Neural cell (in vitro differentiated cells): ENCODE data around the gene ZFP64. TPM values are rescaled to one million over a fixed set of nuclear protein-coding genes. Genes with fewer than 3 reads are reported as not detected.
"Not testable (repeated sequence)": the region's sequence is repeated elsewhere in the genome, so short reads cannot be mapped to it uniquely, and the experiment has no call there.

Experiments used
- H2AFZ ChIP-seq: fragments of 200-600, 300-800 bp; sonication (generic), shearing (Covaris generic); 2 replicates; pipeline ENCODE4 v1.6.0; 2014; ENCODE audit warnings: low read depth, mild to moderate bottlenecking, antibody characterized with exemption, low read length, moderate library complexity
- H3F3A ChIP-seq: fragments of 200-600 bp; shearing (Covaris generic); 2 replicates; pipeline ENCODE4 v1.6.1; 2016; ENCODE audit warnings: mild to moderate bottlenecking, moderate library complexity, mixed read lengths, antibody characterized with exemption, low read length; ENCODE audit not compliant: insufficient read depth, poor library complexity, severe bottlenecking
- H3K27ac ChIP-seq: fragments of 200-600, 300-800 bp; sonication (generic), shearing (Covaris generic); 2 replicates; pipeline ENCODE4 v1.5.1; 2014; ENCODE audit warnings: mild to moderate bottlenecking, low read length, moderate library complexity
- H3K27me3 ChIP-seq: fragments of 300-800, 200-600 bp; sonication (generic), shearing (Covaris generic); 2 replicates; pipeline ENCODE4 v1.6.0; 2014; ENCODE audit warnings: mild to moderate bottlenecking, low read depth, low read length, moderate library complexity; ENCODE audit not compliant: insufficient read depth
- H3K36me3 ChIP-seq: fragments of 300-800, 200-600 bp; sonication (generic), shearing (Covaris generic); 2 replicates; pipeline ENCODE4 v1.5.1; 2014; ENCODE audit warnings: mild to moderate bottlenecking, antibody characterized with exemption, low read length, moderate library complexity; ENCODE audit not compliant: insufficient read depth
- H3K4me2 ChIP-seq: fragments of 300-800, 200-600 bp; sonication (generic), shearing (Covaris generic); 2 replicates; pipeline ENCODE4 v1.6.0; 2014; ENCODE audit warnings: mild to moderate bottlenecking, low read length
- H3K4me3 ChIP-seq: fragments of 300-800, 200-600 bp; sonication (generic), shearing (Covaris generic); 2 replicates; pipeline ENCODE4 v1.5.1; 2014; ENCODE audit warnings: mild to moderate bottlenecking, low read length, moderate library complexity
- H3K79me2 ChIP-seq: fragments of 200-600 bp; shearing (Covaris generic); replicated peaks from 2 replicates; pipeline ENCODE4 v1.6.0; 2014; ENCODE audit warnings: mild to moderate bottlenecking, low read length, moderate library complexity; ENCODE audit not compliant: insufficient read depth
- H3K9ac ChIP-seq: fragments of 300-800, 200-600 bp; sonication (generic), shearing (Covaris generic); 2 replicates; pipeline ENCODE4 v1.6.1; 2016; ENCODE audit warnings: mild to moderate bottlenecking, low read length, mixed read lengths
- H3K9me2 ChIP-seq: fragments of 200-600 bp; shearing (Covaris generic); 2 replicates; pipeline ENCODE4 v1.6.1; 2016; ENCODE audit warnings: mild to moderate bottlenecking, low read length, mixed read lengths; ENCODE audit not compliant: insufficient read depth
- H3K9me3 ChIP-seq: fragments of 200-600, 300-800 bp; sonication (generic), shearing (Covaris generic); 2 replicates; pipeline ENCODE4 v1.6.1; 2016; ENCODE audit warnings: mild to moderate bottlenecking, mixed run types, low read length, moderate library complexity, mixed read lengths
- H4K20me1 ChIP-seq: fragments of 200-600 bp; shearing (Covaris generic); 2 replicates; pipeline ENCODE4 v1.6.1; 2016; ENCODE audit warnings: mild to moderate bottlenecking, mixed run types; ENCODE audit not compliant: insufficient read depth
- EP300 ChIP-seq: fragments of 450-650 bp; conservative IDR thresholded peaks from 2 replicates; pipeline ENCODE4 v1.6.1; 2014; ENCODE audit warnings: antibody characterized with exemption, mild to moderate bottlenecking, moderate library complexity; ENCODE audit not compliant: poor library complexity, severe bottlenecking
- EZH2 ChIP-seq: fragments of 200-600, 300-800 bp; shearing (Covaris generic), sonication (generic); IDR thresholded peaks from 2 replicates; pipeline ENCODE4 v1.6.1; 2014; ENCODE audit warnings: antibody characterized with exemption, low read length, borderline replicate concordance, mild to moderate bottlenecking; ENCODE audit not compliant: insufficient read depth, poor library complexity, severe bottlenecking
- MXI1 ChIP-seq: fragments of 450-650 bp; conservative IDR thresholded peaks from 2 replicates; pipeline ENCODE4 v1.6.1; 2014; ENCODE audit warnings: antibody characterized with exemption, mild to moderate bottlenecking; ENCODE audit not compliant: poor library complexity, severe bottlenecking
- POLR2AphosphoS5 ChIP-seq: IDR thresholded peaks from 2 replicates; pipeline ENCODE4 v1.6.1; 2012
- RAD21 ChIP-seq: fragments of 450-650 bp; conservative IDR thresholded peaks from 2 replicates; pipeline ENCODE4 v1.6.1; 2014; ENCODE audit warnings: antibody characterized with exemption, mild to moderate bottlenecking, moderate library complexity
- SMC3 ChIP-seq: fragments of 450-650 bp; conservative IDR thresholded peaks from 2 replicates; pipeline ENCODE4 v1.6.1; 2014; ENCODE audit warnings: antibody characterized with exemption, mild to moderate bottlenecking, moderate library complexity; ENCODE audit not compliant: poor library complexity
- TAF1 ChIP-seq: IDR thresholded peaks from 2 replicates; pipeline ENCODE4 v1.6.1; 2012; ENCODE audit warnings: low read depth
- polyA plus RNA-seq: library from polyadenylated mRNA; depleted of rRNA; stranded (reverse); fragments of >200 nt; gene quantifications from 2 replicates; pipeline ENCODE4 v1.2.3, GENCODE V29; 2014
- TF ChIP-seq, protein P1 (sequence below): fragments of 450-650 bp; IDR thresholded peaks from 2 replicates; pipeline ENCODE4 v1.5.1; 2014; ENCODE audit warnings: antibody characterized with exemption, mild to moderate bottlenecking, moderate library complexity; ENCODE audit not compliant: poor library complexity, severe bottlenecking
- TF ChIP-seq, protein P2 (sequence below): IDR thresholded peaks from 2 replicates; pipeline ENCODE4 v1.6.1; 2012; ENCODE audit warnings: borderline replicate concordance

The ZFP64 gene
- polyA plus RNA-seq, 1 donor from 2014 or later = 4.7 TPM

DNA sequence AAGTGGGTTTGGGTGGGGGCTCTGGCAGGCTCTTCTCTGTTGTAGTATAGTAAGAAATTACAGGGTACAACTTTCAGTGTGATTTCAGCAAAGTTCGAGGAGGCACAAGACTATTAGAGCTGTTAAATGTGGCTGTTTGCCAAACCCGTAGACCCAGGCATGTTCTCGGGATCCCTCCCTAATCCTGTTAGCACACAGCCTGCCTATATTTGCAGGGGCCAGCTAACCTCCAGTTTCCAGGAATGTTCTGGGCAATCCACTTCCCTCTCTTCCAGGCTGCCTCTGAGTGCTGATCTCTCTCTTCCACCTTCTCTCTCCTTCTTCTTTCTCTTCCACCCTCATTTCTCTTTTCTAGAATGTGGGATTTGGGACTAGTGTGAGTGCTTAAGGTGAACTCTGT lies 34.8 kb upstream of the ZFP64 start:
- Histone ChIP-seq H2AFZ (no peak overlapping the region), H3K27me3 (no peaks in the 10 kb centered on the region), H3K4me2 (no peak overlapping the region), H3K79me2 (no peaks in the 10 kb centered on the region), H3K9me3 (no peaks in the 10 kb centered on the region), H3K9ac (no peak overlapping the region), H4K20me1 (no peaks in the 10 kb centered on the region), H3K9me2 (no peaks in the 10 kb centered on the region), H3F3A (no peaks in the 10 kb centered on the region), H3K27ac (no peak overlapping the region), H3K36me3 (no peaks in the 10 kb centered on the region), H3K4me3 (no peak overlapping the region)
- TF ChIP-seq EZH2 (no peak), SMC3 (no peak), MXI1 (no peak), EP300 (no peak), POLR2AphosphoS5 (no peak), TAF1 (no peak), RAD21 (no peak)
- TF ChIP-seq, protein P1, sequence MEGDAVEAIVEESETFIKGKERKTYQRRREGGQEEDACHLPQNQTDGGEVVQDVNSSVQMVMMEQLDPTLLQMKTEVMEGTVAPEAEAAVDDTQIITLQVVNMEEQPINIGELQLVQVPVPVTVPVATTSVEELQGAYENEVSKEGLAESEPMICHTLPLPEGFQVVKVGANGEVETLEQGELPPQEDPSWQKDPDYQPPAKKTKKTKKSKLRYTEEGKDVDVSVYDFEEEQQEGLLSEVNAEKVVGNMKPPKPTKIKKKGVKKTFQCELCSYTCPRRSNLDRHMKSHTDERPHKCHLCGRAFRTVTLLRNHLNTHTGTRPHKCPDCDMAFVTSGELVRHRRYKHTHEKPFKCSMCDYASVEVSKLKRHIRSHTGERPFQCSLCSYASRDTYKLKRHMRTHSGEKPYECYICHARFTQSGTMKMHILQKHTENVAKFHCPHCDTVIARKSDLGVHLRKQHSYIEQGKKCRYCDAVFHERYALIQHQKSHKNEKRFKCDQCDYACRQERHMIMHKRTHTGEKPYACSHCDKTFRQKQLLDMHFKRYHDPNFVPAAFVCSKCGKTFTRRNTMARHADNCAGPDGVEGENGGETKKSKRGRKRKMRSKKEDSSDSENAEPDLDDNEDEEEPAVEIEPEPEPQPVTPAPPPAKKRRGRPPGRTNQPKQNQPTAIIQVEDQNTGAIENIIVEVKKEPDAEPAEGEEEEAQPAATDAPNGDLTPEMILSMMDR = no peak
- TF ChIP-seq, protein P2, sequence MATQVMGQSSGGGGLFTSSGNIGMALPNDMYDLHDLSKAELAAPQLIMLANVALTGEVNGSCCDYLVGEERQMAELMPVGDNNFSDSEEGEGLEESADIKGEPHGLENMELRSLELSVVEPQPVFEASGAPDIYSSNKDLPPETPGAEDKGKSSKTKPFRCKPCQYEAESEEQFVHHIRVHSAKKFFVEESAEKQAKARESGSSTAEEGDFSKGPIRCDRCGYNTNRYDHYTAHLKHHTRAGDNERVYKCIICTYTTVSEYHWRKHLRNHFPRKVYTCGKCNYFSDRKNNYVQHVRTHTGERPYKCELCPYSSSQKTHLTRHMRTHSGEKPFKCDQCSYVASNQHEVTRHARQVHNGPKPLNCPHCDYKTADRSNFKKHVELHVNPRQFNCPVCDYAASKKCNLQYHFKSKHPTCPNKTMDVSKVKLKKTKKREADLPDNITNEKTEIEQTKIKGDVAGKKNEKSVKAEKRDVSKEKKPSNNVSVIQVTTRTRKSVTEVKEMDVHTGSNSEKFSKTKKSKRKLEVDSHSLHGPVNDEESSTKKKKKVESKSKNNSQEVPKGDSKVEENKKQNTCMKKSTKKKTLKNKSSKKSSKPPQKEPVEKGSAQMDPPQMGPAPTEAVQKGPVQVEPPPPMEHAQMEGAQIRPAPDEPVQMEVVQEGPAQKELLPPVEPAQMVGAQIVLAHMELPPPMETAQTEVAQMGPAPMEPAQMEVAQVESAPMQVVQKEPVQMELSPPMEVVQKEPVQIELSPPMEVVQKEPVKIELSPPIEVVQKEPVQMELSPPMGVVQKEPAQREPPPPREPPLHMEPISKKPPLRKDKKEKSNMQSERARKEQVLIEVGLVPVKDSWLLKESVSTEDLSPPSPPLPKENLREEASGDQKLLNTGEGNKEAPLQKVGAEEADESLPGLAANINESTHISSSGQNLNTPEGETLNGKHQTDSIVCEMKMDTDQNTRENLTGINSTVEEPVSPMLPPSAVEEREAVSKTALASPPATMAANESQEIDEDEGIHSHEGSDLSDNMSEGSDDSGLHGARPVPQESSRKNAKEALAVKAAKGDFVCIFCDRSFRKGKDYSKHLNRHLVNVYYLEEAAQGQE = no peak

DNA sequence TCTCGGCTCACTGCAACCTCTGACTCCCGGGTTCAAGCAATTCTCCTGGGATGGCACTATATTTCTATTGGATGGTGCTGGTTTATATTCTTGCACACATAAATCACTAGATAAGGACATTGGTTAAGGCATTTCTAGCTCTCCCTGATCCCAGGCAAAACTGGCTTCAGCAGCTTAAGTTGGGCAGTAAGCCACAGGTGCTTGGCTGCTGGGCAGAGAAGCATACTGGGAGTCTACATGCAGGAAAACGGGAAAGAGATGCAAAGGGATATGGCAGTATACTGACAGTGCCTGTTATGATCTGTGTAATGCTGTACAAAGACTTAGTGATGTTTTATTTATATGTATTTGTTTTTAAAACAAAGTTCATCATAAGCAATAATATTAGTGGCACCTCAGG lies 33.3 kb upstream of the ZFP64 start:
- H3K4me3 ChIP-seq = no peak overlapping the region
- no peaks in the 10 kb centered on the region for H4K20me1 ChIP-seq
- no peaks in the 10 kb centered on the region for H3K36me3 ChIP-seq
- no peak overlapping the region for H3K4me2 ChIP-seq
- H3F3A ChIP-seq = no peaks in the 10 kb centered on the region
- H3K27ac ChIP-seq = no peak overlapping the region
- no peak overlapping the region for H3K9ac ChIP-seq
- H3K79me2 ChIP-seq = no peaks in the 10 kb centered on the region
- H3K27me3 ChIP-seq = no peaks in the 10 kb centered on the region
- no peak overlapping the region for H2AFZ ChIP-seq
- TF ChIP-seq POLR2AphosphoS5 (no peak), TAF1 (no peak), SMC3 (no peak), EP300 (no peak), EZH2 (no peak), RAD21 (no peak), MXI1 (no peak)
- TF ChIP-seq, protein P2 = no peak
- TF ChIP-seq, protein P1 = no peak
- H3K9me3 ChIP-seq = peaks cover 5% of the 10 kb centered on the region
- H3K9me2 ChIP-seq = no peaks in the 10 kb centered on the region

DNA sequence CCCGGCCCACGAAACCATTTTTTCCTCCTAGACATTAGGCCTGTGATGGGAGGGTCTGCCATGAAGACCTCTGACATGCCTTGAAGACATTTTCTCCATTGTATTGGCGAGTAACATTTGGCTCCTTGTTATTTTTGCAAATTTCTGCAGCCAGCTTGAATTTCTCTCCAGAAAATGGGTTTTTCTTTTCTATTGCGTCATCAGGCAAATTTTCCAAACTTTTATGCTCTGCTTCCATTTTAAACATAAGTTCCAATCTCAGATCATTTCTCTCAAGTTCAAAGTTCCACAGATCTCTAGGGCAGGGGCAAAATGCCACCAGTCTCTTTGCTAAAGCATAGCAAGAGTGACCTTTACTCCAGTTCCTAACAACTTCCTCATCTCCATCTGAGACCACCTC lies 29.8 kb upstream of the ZFP64 start:
- not testable (repeated sequence) for H3K9me2 ChIP-seq, H3K27me3 ChIP-seq, H3K36me3 ChIP-seq, H3K4me2 ChIP-seq, H3K79me2 ChIP-seq, H2AFZ ChIP-seq, H3K9me3 ChIP-seq, H4K20me1 ChIP-seq, H3K27ac ChIP-seq, H3K9ac ChIP-seq, H3K4me3 ChIP-seq, H3F3A ChIP-seq
